NCI-H1092 (cell line): ENCODE measurements around the gene CHRNB4.
"Not testable (repeated sequence)": the region's sequence is repeated elsewhere in the genome, so short reads cannot be mapped to it uniquely, and the experiment has no call there.

ENCODE experiments used
- DNase-seq: peaks from one replicate; lab custom pipeline; 2025; lab: John Stamatoyannopoulos, UW

CHRNB4 gene

GRCh38 chr15:78641102-78641748, at the start of gene CHRNB4:
TSS of gene CHRNB4 (minus strand) at chr15:78641210. CDS start at chr15:78641133, 77 bp downstream.
- no peak for DNase-seq

GRCh38 chr15:78689626-78690025, 48.6 kb upstream of the CHRNB4 start:
- DNase-seq = no peak

GRCh38 chr15:78685925-78686324, 44.9 kb upstream of the CHRNB4 start:
- DNase-seq = no peak

GRCh38 chr15:78685159-78685921, 44.3 kb upstream of the CHRNB4 start:
- DNase-seq = no peak

- no peak for DNase-seq
These were observed 43.6 kb upstream of the CHRNB4 start for GRCh38 chr15:78684657-78685056.

GRCh38 chr15:78683599-78683998, 42.6 kb upstream of the CHRNB4 start:
- not testable (repeated sequence) for DNase-seq

- DNase-seq = no peak
These were observed 41.8 kb upstream of the CHRNB4 start for GRCh38 chr15:78682693-78683410.

- DNase-seq = no peak
These were observed 41.1 kb upstream of the CHRNB4 start for GRCh38 chr15:78682004-78682651.

- peak; percentile 10 for DNase-seq
These were observed 40.4 kb upstream of the CHRNB4 start for GRCh38 chr15:78681281-78682003.

GRCh38 chr15:78680431-78681075, 39.5 kb upstream of the CHRNB4 start:
- no peak for DNase-seq

- DNase-seq = no peak
These were observed 38.1 kb upstream of the CHRNB4 start for GRCh38 chr15:78679089-78679511.

GRCh38 chr15:78676424-78677110, 35.6 kb upstream of the CHRNB4 start:
- no peak for DNase-seq

- no peak for DNase-seq
These were observed 34.8 kb upstream of the CHRNB4 start for GRCh38 chr15:78675617-78676360.

GRCh38 chr15:78675206-78675605, 34.2 kb upstream of the CHRNB4 start:
- no peak for DNase-seq

- no peak for DNase-seq
These were observed 33.0 kb upstream of the CHRNB4 start for GRCh38 chr15:78673917-78674444.

- no peak for DNase-seq
These were observed 32.5 kb upstream of the CHRNB4 start for GRCh38 chr15:78673476-78673875.

GRCh38 chr15:78672285-78673014, 31.4 kb upstream of the CHRNB4 start:
- DNase-seq = no peak

GRCh38 chr15:78671626-78672211, 30.7 kb upstream of the CHRNB4 start:
- DNase-seq = peak; percentile 48
